Neural cell (in vitro differentiated cells): ENCODE data around the gene TMEM247.

Experiments
- EP300 ChIP-seq: fragments of 450-650 bp; conservative IDR thresholded peaks from 2 replicates; pipeline ENCODE4 v1.6.1; 2014; ENCODE audit warnings: antibody characterized with exemption, mild to moderate bottlenecking, moderate library complexity; ENCODE audit not compliant: poor library complexity, severe bottlenecking
- EZH2 ChIP-seq: fragments of 200-600, 300-800 bp; shearing (Covaris generic), sonication (generic); IDR thresholded peaks from 2 replicates; pipeline ENCODE4 v1.6.1; 2014; ENCODE audit warnings: antibody characterized with exemption, low read length, borderline replicate concordance, mild to moderate bottlenecking; ENCODE audit not compliant: insufficient read depth, poor library complexity, severe bottlenecking
- POLR2AphosphoS5 ChIP-seq: IDR thresholded peaks from 2 replicates; pipeline ENCODE4 v1.6.1; 2012
- RAD21 ChIP-seq: fragments of 450-650 bp; conservative IDR thresholded peaks from 2 replicates; pipeline ENCODE4 v1.6.1; 2014; ENCODE audit warnings: antibody characterized with exemption, mild to moderate bottlenecking, moderate library complexity
- SMC3 ChIP-seq: fragments of 450-650 bp; conservative IDR thresholded peaks from 2 replicates; pipeline ENCODE4 v1.6.1; 2014; ENCODE audit warnings: antibody characterized with exemption, mild to moderate bottlenecking, moderate library complexity; ENCODE audit not compliant: poor library complexity
- TAF1 ChIP-seq: IDR thresholded peaks from 2 replicates; pipeline ENCODE4 v1.6.1; 2012; ENCODE audit warnings: low read depth
- TF ChIP-seq, protein P1 (sequence below): fragments of 450-650 bp; IDR thresholded peaks from 2 replicates; pipeline ENCODE4 v1.5.1; 2014; ENCODE audit warnings: antibody characterized with exemption, mild to moderate bottlenecking, moderate library complexity; ENCODE audit not compliant: poor library complexity, severe bottlenecking
- TF ChIP-seq, protein P2 (sequence below): IDR thresholded peaks from 2 replicates; pipeline ENCODE4 v1.6.1; 2012; ENCODE audit warnings: borderline replicate concordance

DNA sequence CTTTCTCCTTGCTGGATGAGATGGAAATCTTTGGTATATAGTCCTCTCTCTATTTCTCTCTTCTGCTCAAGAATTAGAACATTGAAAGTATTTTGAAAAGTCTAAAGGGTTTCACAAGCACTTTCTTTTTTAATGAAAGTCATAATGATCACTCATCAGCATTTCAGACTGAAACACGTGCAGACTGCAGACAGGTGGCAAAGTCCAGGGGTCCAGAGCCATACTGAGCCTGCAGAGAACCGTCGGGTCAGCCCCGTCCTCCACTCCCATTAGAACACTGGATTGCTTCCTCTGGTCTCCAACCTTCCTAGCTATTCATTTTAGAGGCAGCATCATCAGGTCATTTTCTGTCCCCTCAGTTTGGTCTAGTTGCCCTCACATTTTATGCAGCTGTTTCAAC, 3.1 kb downstream of the TMEM247 start:
- TF ChIP-seq EZH2 (no peak), SMC3 (no peak), EP300 (no peak), RAD21 (no peak), POLR2AphosphoS5 (no peak), TAF1 (no peak)
- TF ChIP-seq, protein P1, sequence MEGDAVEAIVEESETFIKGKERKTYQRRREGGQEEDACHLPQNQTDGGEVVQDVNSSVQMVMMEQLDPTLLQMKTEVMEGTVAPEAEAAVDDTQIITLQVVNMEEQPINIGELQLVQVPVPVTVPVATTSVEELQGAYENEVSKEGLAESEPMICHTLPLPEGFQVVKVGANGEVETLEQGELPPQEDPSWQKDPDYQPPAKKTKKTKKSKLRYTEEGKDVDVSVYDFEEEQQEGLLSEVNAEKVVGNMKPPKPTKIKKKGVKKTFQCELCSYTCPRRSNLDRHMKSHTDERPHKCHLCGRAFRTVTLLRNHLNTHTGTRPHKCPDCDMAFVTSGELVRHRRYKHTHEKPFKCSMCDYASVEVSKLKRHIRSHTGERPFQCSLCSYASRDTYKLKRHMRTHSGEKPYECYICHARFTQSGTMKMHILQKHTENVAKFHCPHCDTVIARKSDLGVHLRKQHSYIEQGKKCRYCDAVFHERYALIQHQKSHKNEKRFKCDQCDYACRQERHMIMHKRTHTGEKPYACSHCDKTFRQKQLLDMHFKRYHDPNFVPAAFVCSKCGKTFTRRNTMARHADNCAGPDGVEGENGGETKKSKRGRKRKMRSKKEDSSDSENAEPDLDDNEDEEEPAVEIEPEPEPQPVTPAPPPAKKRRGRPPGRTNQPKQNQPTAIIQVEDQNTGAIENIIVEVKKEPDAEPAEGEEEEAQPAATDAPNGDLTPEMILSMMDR: no peak
- TF ChIP-seq, protein P2, sequence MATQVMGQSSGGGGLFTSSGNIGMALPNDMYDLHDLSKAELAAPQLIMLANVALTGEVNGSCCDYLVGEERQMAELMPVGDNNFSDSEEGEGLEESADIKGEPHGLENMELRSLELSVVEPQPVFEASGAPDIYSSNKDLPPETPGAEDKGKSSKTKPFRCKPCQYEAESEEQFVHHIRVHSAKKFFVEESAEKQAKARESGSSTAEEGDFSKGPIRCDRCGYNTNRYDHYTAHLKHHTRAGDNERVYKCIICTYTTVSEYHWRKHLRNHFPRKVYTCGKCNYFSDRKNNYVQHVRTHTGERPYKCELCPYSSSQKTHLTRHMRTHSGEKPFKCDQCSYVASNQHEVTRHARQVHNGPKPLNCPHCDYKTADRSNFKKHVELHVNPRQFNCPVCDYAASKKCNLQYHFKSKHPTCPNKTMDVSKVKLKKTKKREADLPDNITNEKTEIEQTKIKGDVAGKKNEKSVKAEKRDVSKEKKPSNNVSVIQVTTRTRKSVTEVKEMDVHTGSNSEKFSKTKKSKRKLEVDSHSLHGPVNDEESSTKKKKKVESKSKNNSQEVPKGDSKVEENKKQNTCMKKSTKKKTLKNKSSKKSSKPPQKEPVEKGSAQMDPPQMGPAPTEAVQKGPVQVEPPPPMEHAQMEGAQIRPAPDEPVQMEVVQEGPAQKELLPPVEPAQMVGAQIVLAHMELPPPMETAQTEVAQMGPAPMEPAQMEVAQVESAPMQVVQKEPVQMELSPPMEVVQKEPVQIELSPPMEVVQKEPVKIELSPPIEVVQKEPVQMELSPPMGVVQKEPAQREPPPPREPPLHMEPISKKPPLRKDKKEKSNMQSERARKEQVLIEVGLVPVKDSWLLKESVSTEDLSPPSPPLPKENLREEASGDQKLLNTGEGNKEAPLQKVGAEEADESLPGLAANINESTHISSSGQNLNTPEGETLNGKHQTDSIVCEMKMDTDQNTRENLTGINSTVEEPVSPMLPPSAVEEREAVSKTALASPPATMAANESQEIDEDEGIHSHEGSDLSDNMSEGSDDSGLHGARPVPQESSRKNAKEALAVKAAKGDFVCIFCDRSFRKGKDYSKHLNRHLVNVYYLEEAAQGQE: no peak
